GM21717 (cell line): ENCODE data around the gene PNPLA3.
"Not testable (repeated sequence)": the region's sequence is repeated elsewhere in the genome, so short reads cannot be mapped to it uniquely, and the experiment has no call there.

Source experiments
- ATAC-seq: cut with Tn5 transposase; IDR thresholded peaks from one replicate; pipeline ENCODE4 v1.9.1; 2021; ENCODE audit warnings: mild to moderate bottlenecking, moderate library complexity; ENCODE audit not compliant: unreplicated experiment

PNPLA3 gene

DNA sequence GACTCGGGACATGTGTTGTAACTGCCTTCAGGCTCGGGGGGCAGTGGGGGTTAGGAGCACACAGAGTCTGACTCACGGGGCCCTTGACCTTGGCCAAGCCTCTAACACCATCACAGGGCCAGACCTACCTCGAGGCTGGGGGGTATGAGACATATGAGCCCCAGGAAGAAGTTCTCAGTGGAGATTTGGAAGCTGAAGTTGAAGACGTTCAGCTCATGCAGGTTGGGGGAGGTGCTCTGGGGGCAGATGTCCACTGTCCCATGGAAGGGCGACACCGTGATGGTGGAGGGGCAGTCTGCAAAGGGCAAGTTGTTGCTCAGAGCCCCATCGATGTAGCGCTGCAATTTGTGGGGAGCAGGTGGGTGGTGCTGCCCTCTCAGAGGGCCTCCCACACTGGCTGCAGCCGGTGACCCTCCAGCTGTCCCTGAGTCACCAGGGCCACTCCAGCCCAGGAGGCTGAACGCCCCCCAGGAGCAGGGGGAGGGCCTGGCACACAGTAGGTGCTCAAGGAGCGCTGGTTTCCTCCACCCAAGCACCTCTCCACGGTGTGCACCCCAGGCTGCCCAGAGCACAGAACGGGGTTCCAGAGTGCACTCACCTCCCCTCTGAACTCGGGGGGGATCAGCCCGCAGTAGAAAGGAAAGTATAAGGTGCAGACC, 34.3 kb upstream of the PNPLA3 start:
- no peak for ATAC-seq

- ATAC-seq = no peak
Measured at GRCh38 chr22:43889860-43890253, 33.7 kb upstream of the PNPLA3 start.

- no peak for ATAC-seq
Measured at GRCh38 chr22:43890901-43891331, 32.7 kb upstream of the PNPLA3 start.

GRCh38 chr22:43891360-43892182, 32.0 kb upstream of the PNPLA3 start, which contains the start of gene PNPLA5:
PNPLA5 (minus strand) TSS chr22:43892013; CDS start chr22:43891880, 133 bp downstream.
- no peak for ATAC-seq

- no peak for ATAC-seq
Measured at GRCh38 chr22:43892183-43892894, 31.3 kb upstream of the PNPLA3 start.

DNA sequence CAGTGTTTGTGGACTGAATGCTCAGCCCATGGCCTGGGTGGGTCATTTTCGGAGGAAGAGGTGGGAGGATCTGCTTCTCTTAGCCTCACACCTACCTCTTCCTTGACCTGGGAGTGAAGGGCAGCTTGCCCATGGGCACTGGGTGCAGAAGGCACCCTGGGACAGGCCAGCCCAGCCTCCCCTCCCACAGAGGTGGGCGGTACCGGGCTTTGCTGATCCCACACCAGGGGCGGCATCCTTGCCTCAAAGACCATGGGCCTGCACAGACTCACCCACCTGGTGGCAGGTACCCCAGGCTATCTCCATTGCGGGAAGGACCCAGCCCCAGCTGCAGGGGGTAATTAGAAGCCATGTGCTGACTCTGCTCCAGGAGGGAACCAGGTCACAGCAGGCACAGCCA, 30.3 kb upstream of the PNPLA3 start:
- ATAC-seq = no peak

DNA sequence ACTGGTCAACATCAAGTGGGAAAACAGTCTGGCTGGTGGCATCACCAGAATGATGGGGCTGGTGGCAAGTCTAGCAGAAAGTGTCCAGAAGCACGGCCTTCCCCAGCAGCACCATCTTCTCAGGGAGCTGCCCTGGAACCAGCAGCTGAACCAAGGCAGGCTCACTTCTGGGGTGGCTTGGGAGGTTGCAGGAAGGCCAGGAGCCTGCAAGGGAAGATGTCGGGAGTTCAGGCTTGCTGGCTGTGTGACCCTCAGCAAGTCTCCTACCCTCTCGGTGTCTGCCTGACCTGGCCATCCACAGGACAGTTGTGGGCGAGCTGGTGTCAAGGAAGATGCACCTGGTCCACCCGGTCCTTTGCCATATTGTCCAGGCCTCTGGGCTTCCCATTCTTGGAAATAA, 29.5 kb upstream of the PNPLA3 start:
- no peak for ATAC-seq

GRCh38 chr22:43895986-43896645, 27.5 kb upstream of the PNPLA3 start:
- no peak for ATAC-seq

- ATAC-seq = no peak
Measured at GRCh38 chr22:43897751-43898261, 25.8 kb upstream of the PNPLA3 start.

DNA sequence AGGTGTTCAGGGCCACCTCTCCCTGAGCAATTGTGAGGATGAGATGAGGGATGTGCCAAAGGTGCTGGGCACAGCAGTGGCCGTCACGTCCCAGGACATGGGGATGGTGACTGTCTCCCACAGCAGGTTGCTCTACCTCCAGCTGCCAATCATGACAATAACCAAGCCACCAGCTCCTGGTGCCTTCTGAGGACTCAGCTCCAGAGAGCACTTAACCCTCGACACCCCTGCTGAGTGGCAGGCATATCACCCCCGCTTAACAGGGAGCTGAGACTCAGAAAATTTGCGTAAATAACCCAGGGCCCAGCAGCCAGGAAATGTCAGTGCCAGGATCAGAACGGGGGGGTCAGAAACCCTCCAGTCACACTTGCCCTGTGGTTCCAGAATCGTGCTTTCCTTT, 23.4 kb upstream of the PNPLA3 start:
- ATAC-seq = no peak

DNA sequence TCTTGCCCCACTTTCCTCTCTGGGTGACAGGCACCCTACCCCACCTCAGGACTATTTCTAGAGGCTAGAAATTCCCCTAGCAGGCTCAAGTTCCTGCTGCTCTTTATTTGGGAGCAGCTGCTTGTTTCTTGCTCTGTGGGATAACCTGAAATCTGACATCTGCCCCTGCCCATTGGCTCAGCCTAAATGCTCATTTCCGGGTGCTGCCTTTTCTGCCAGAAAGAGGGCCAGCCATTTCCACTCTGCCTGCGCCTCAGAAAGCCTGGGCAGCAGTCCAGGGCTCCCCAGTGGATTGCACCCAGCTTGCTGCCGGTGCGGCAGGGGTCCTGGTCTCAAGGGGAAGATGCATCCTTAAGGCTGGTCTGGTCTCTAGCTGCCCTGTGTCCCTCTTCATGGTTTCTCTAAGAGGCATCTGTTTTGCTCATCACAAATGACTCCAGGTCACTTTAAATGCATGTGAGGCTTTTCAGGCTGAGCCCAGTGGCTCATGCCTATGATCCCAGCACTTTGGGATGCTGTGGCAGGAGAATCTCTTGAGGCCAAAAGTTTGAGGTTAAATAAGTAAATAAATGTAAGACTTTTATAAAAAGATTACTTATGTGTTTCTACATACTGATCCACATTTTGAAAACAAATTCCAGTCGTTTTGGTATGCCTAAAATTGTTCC, 21.5 kb upstream of the PNPLA3 start:
- no peak for ATAC-seq

- ATAC-seq = not testable (repeated sequence)
Measured at GRCh38 chr22:43903033-43903432, 20.6 kb upstream of the PNPLA3 start.

DNA sequence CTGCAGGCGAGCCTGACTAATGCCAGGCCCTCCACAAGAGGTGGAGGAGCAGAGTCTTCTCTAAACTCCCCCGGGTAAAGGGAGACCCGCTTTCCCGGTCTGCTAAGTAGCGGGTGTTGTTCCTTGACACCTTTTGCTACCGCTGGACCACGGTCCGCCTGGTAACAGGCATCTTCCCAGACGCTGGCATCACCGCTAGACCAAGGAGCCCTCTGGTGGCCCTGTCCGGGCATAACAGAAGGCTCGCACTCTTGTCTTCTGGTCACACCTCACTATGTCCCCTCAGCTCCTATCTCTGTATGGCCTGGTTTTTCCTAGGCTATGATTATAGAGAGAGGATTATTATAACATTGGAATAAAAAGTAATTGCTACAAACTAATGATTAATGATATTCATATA, 19.2 kb upstream of the PNPLA3 start:
- not testable (repeated sequence) for ATAC-seq

GRCh38 chr22:43905681-43906080, 17.9 kb upstream of the PNPLA3 start:
- ATAC-seq = no peak

GRCh38 chr22:43909708-43910107, 13.9 kb upstream of the PNPLA3 start:
- no peak for ATAC-seq

DNA sequence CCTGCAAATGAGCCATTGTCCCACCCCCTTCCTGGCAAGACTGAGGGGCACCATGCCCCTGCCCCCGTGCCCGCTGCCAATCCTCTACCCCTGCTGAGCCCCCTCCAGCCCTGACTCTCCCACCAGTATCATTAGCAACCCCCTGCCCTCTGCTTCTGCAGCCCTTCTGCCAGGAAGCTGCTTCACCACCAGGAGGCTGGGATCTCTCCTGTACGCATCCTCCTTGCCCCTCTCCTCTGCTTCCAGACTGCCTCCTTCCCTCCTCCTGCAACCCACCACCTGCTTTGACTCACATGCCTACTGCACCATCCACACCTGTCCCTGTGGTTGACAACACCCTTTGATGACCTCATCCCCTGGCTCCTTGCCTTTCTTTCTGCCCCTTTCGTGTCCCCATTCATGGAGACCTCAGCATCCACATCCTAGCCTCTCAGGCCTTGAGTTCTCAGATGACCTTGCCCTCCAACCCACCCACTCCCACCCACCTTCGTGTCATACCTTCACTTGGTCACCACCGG, 13.4 kb upstream of the PNPLA3 start:
- ATAC-seq = no peak

DNA sequence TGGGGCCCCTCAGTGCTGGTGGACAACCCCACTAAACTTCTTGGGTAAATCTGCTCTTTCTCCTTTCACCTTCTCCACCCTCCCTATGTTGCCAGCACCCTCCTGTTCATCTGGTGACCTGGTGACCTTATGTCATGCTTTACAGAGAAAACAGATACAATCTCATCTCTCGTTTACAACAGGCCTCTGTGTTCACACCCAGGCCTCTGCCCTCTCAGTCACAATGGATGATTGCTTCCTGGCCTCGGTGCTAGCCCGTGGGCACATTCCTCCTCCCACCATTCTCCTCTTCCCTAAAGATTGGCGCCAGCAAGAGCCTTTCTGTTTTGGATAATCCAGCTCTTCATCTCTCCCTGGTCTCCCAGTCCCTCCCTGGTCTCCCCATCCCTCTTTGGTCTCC, 12.3 kb upstream of the PNPLA3 start:
- ATAC-seq = no peak

GRCh38 chr22:43917521-43917920, 6.1 kb upstream of the PNPLA3 start:
- ATAC-seq = no peak

- no peak for ATAC-seq
Measured at GRCh38 chr22:43919106-43919973, 4.3 kb upstream of the PNPLA3 start.
